ENCODE data around the gene ETNK2. TPM values are rescaled to one million over a fixed set of nuclear protein-coding genes. Genes with fewer than 3 reads are reported as not detected.
A peak's percentile ranks its signal among the peaks of the same experiment; 100 is the strongest.

Gene ETNK2
- total and polyA plus RNA-seq, 4 donors: 24.5 to 119 (median 78.8) TPM

DNA sequence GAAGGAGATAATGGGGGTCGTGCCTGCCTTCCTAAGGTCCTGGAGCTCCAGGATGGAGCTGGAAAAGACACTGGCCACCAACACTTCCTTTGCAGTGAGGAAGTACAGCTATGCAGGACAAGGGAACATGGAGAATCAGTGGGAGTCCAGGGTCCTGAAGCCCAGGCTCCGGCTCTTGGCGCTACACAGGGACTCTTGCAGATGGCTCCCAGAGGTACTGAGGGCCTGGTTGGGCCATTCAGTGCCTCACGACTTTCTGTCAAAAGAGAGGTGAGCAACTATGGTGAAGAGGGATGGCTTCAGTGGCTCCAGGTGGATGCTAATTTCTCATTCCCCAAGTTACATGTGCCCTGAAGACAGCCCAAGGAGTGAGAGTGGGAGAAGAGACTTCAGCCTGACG lies 1.8 kb upstream of the ETNK2 start:
- DNase-seq (ENCODE audit: low spot score): no peak
- Histone ChIP-seq H3K36me3 (ENCODE audit: control insufficient read depth in 4 of 4, insufficient read depth in 3 of 4, low read depth in 1 of 4, low read length in 3 of 4) (no peaks in the 10 kb centered on the region), H3K4me3 (ENCODE audit: low read depth in 1 of 3, low read length in 3 of 3) (no peak overlapping the region), H3K9me3 (ENCODE audit: control insufficient read depth in 4 of 4, low read length in 3 of 4) (no peaks in the 10 kb centered on the region), H3K27ac (ENCODE audit: low read depth in 1 of 2, low read length in 2 of 2) (no peak overlapping the region), H3K27me3 (ENCODE audit: control insufficient read depth in 4 of 4, insufficient read depth in 4 of 4, low read length in 3 of 4) (no peaks in the 10 kb centered on the region), H3K4me1 (ENCODE audit: control insufficient read depth in 4 of 4, insufficient read depth in 4 of 4, low read length in 3 of 4) (peaks cover 0 to 35% (median 27%) of the 10 kb centered on the region in 4 donors), H3K9ac (ENCODE audit: low read depth in 1 of 2, low read length in 2 of 2) (no peak overlapping the region)
- WGBS: 92% methylated on average over 5 of the region's 5 CpGs
- no peak for TF ChIP-seq JUND (IDR thresholded peaks at IDR 0.05)
- TF ChIP-seq EGR1 (IDR thresholded peaks at IDR 0.05; ENCODE audit: low read depth in 2 of 2): no peak

DNA sequence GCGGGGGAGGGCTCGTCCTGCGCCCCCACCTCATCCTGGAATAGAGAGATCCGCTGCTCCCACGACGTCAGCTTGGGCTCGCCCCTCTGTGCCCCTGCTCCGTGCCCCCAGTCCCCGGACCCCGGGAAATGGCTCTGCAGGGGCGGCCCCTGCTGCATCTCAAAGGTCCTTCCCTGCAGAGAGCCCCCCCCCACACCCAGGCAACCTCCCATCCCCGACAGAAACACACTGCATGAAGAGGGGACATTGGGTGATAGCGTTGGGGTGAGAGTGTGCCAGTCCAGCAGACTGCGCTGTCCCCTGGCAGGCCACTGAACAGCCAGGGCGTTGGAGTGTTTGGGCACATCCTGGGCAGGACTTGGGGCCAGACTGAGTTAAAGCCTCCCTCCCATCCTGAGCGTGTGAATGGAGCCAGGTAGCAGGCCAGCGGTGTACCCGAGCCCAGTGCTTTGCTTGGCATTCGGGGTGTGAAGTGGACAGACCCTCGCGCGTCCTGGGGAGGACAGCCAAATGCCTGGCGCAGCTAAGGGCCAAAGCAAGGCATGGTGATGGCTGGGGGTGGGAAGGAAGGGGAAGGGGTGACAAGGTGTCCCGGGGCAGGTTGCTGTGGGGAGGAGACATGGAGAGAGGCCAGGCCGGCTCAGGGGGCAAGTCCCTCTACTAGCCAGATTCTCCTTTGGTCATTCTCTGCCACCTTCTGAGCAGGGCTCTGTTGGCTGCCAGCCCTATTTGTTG lies 633 bp upstream of the ETNK2 start:
- DNase-seq (ENCODE audit: low spot score): no peak

DNA sequence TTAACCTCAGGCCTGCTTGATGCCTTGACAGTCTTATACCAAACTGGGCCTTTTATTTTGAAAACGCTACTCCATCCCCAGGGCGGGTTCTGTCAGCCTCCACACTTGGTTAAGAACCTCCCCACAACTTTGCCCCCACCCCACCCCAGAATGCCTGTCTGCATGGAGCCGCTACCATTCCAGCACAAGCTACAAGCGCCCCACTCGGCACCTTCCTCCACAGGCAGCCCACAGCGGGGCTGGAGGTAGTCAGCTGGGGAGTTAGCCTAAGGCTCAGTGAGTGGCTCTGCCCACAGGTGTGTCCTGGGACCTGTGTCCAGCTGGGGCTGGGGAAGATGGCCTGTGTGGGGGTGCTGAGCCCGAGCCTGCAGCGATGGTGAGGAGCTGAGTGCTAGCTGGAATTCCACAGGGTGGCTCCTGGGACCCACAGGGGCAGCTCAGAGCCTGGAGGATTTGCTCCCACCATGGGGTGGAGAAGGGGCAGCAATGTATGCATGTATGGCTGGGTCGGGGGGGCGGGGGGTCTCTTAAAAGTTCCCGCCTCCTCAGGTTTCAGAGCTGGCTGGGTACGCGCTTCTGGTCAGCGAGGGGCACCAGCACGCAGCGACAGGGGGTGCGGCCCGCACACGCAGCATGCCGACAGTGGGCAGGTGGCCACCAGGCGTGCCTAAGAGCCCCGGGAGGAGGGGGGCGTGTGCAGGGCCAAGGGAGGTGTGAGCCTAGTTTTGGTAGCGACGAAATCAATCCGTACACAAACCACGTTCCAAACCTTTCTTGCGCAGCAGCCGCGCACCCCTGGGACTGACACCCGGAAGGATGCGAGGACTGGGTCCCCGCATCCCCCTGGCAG lies 917 bp downstream of the ETNK2 start:
- H3K27me3 ChIP-seq (ENCODE audit: control insufficient read depth in 4 of 4, insufficient read depth in 4 of 4, low read length in 3 of 4): no peaks in the 10 kb centered on the region
- H3K27ac ChIP-seq (ENCODE audit: low read depth in 1 of 2, low read length in 2 of 2): peak overlapping the region; percentile 28 to 77
- DNase-seq (ENCODE audit: low spot score): no peak
- 18% methylated on average over 33 of the region's 33 CpGs for WGBS
- H3K36me3 ChIP-seq (ENCODE audit: control insufficient read depth in 4 of 4, insufficient read depth in 3 of 4, low read depth in 1 of 4, low read length in 3 of 4): no peaks in the 10 kb centered on the region
- H3K9me3 ChIP-seq (ENCODE audit: control insufficient read depth in 4 of 4, low read length in 3 of 4): no peaks in the 10 kb centered on the region
- peak overlapping the region; percentile 50 to 71 (median 57) for H3K4me3 ChIP-seq (ENCODE audit: low read depth in 1 of 3, low read length in 3 of 3)
- TF ChIP-seq YY1 (IDR thresholded peaks at IDR 0.05): peak; percentile 32
- TF ChIP-seq JUND (IDR thresholded peaks at IDR 0.05): no peak
- TF ChIP-seq, protein P1, sequence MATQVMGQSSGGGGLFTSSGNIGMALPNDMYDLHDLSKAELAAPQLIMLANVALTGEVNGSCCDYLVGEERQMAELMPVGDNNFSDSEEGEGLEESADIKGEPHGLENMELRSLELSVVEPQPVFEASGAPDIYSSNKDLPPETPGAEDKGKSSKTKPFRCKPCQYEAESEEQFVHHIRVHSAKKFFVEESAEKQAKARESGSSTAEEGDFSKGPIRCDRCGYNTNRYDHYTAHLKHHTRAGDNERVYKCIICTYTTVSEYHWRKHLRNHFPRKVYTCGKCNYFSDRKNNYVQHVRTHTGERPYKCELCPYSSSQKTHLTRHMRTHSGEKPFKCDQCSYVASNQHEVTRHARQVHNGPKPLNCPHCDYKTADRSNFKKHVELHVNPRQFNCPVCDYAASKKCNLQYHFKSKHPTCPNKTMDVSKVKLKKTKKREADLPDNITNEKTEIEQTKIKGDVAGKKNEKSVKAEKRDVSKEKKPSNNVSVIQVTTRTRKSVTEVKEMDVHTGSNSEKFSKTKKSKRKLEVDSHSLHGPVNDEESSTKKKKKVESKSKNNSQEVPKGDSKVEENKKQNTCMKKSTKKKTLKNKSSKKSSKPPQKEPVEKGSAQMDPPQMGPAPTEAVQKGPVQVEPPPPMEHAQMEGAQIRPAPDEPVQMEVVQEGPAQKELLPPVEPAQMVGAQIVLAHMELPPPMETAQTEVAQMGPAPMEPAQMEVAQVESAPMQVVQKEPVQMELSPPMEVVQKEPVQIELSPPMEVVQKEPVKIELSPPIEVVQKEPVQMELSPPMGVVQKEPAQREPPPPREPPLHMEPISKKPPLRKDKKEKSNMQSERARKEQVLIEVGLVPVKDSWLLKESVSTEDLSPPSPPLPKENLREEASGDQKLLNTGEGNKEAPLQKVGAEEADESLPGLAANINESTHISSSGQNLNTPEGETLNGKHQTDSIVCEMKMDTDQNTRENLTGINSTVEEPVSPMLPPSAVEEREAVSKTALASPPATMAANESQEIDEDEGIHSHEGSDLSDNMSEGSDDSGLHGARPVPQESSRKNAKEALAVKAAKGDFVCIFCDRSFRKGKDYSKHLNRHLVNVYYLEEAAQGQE (IDR thresholded peaks at IDR 0.05): peak; percentile 4
- H3K9ac ChIP-seq (ENCODE audit: low read depth in 1 of 2, low read length in 2 of 2): no peak overlapping the region
- peaks cover 5 to 63% (median 49%) of the 10 kb centered on the region in 4 donors for H3K4me1 ChIP-seq (ENCODE audit: control insufficient read depth in 4 of 4, insufficient read depth in 4 of 4, low read length in 3 of 4)

More for the DNA sequence above, 633 bp upstream of the ETNK2 start:
- Histone ChIP-seq H3K9me3 (ENCODE audit: control insufficient read depth in 4 of 4, low read length in 3 of 4) (no peaks in the 10 kb centered on the region), H3K4me1 (ENCODE audit: control insufficient read depth in 4 of 4, insufficient read depth in 4 of 4, low read length in 3 of 4) (peaks cover 0 to 47% (median 35%) of the 10 kb centered on the region in 4 donors), H3K36me3 (ENCODE audit: control insufficient read depth in 4 of 4, insufficient read depth in 3 of 4, low read depth in 1 of 4, low read length in 3 of 4) (no peaks in the 10 kb centered on the region), H3K27ac (ENCODE audit: low read depth in 1 of 2, low read length in 2 of 2) (peak overlapping the region; percentile 28 to 70), H3K9ac (ENCODE audit: low read depth in 1 of 2, low read length in 2 of 2) (no peak overlapping the region), H3K27me3 (ENCODE audit: control insufficient read depth in 4 of 4, insufficient read depth in 4 of 4, low read length in 3 of 4) (no peaks in the 10 kb centered on the region), H3K4me3 (ENCODE audit: low read depth in 1 of 3, low read length in 3 of 3) (peak overlapping the region; percentile 34 to 58 (median 57))
- 19% methylated on average over 25 of the region's 25 CpGs for WGBS
- TF ChIP-seq NR2F2 (IDR thresholded peaks at IDR 0.05): no peak
- peak in 1 of 2 donors; percentile 36 for TF ChIP-seq RAD21 (IDR thresholded peaks at IDR 0.05)
